H1 (cell line): ENCODE measurements around the gene POMP. TPM values are rescaled to one million over a fixed set of nuclear protein-coding genes. Genes with fewer than 3 reads are reported as not detected.

Source experiments
- CTCF ChIA-PET: fragments of 300-600 bp; sonication (Branson Sonifier 250); formaldehyde crosslinking; loops from one replicate; lab custom pipeline; 2021; ENCODE audit not compliant: partially characterized antibody; lab: Charles Lee
- POLR2A ChIA-PET: fragments of 300-600 bp; sonication (Branson Sonifier 250); formaldehyde crosslinking; loops from one replicate; lab custom pipeline; 2021; ENCODE audit warnings: inconsistent platforms; ENCODE audit not compliant: partially characterized antibody; lab: Charles Lee
- DNase-seq, 2 experiments: peaks; one replicate each; pipeline versions ENCODE4 v3.0.0 to v3.0.0-alpha.2; 2010 to 2022; ENCODE audit warnings: low spot score in 2 of 2, low read depth in 1 of 2, mixed read lengths in 1 of 2
- FAIRE-seq: peaks from 2 replicates; lab custom pipeline; 2011; peaks lifted over from hg19 to GRCh38; lab: Jason Lieb, UNC
- H2AFZ ChIP-seq: 2 replicates; pipeline ENCODE4 v1.8.1; 2012; ENCODE audit warnings: low read length, inconsistent platforms
- H2AK5ac ChIP-seq: 2 replicates; pipeline ENCODE4 v1.6.1; 2013; ENCODE audit warnings: low read depth, low read length
- H2BK120ac ChIP-seq: replicated peaks from 2 replicates; pipeline ENCODE3; 2013; ENCODE audit warnings: low read depth, low read length, inconsistent platforms
- H2BK12ac ChIP-seq: 2 replicates; pipeline ENCODE4 v1.6.1; 2013; ENCODE audit warnings: low read depth, low read length
- H2BK15ac ChIP-seq: 2 replicates; pipeline ENCODE4 v1.6.1; 2013; ENCODE audit warnings: low read length
- H2BK20ac ChIP-seq: 2 replicates; pipeline ENCODE4 v1.6.1; 2013; ENCODE audit warnings: low read length
- H2BK5ac ChIP-seq: 2 replicates; pipeline ENCODE4 v1.6.1; 2013; ENCODE audit warnings: low read depth, low read length
- H3K14ac ChIP-seq: 2 replicates; pipeline ENCODE4 v1.6.1; 2013; ENCODE audit warnings: inconsistent platforms; ENCODE audit not compliant: insufficient read length
- H3K18ac ChIP-seq: 2 replicates; pipeline ENCODE4 v1.6.1; 2013; ENCODE audit warnings: low read length; ENCODE audit errors: extremely low read depth
- H3K23ac ChIP-seq: 2 replicates; pipeline ENCODE4 v1.6.1; 2013; ENCODE audit warnings: inconsistent platforms; ENCODE audit not compliant: insufficient read length
- H3K23me2 ChIP-seq: 2 replicates; pipeline ENCODE4 v1.6.1; 2013; ENCODE audit warnings: low read depth, low read length
- H3K27ac ChIP-seq: 2 replicates; pipeline ENCODE4 v1.6.1; 2011; ENCODE audit warnings: low read depth, low read length, inconsistent platforms
- H3K27me3 ChIP-seq, 4 experiments: replicated peaks in 1 of 4; 1 replicate in 1 of 4; 2 replicates in 3 of 4; pipeline versions ENCODE4 v1.6.1 to v1.8.1; 2011 to 2013; ENCODE audit warnings: low read length in 3 of 4, mild to moderate bottlenecking in 3 of 4, inconsistent platforms in 2 of 4, mixed read lengths in 2 of 4, moderate library complexity in 1 of 4; ENCODE audit not compliant: control insufficient read depth in 3 of 4, insufficient read depth in 3 of 4; ENCODE audit errors: extremely low read depth in 1 of 4
- H3K36me3 ChIP-seq, 4 experiments: 2 replicates each; pipeline versions ENCODE4 v1.6.1 to v1.8.1; 2011 to 2013; ENCODE audit warnings: mild to moderate bottlenecking in 4 of 4, low read length in 3 of 4, moderate library complexity in 2 of 4, control low read depth in 1 of 4, inconsistent platforms in 1 of 4; ENCODE audit not compliant: insufficient read depth in 4 of 4, control insufficient read depth in 2 of 4
- H3K4ac ChIP-seq: replicated peaks from 2 replicates; pipeline ENCODE3; 2013; ENCODE audit warnings: low read length, low read depth, mixed read lengths, inconsistent platforms; ENCODE audit not compliant: insufficient read length
- H3K4me1 ChIP-seq, 4 experiments: replicated peaks in 1 of 4; 1 replicate in 1 of 4; 2 replicates in 3 of 4; pipeline versions ENCODE4 v1.6.1 to v1.8.1; 2011 to 2013; ENCODE audit warnings: low read length in 3 of 4, inconsistent platforms in 2 of 4, mixed read lengths in 1 of 4; ENCODE audit not compliant: insufficient read depth in 4 of 4, control insufficient read depth in 3 of 4
- H3K4me2 ChIP-seq, 2 experiments: 2 replicates each; pipeline versions ENCODE4 v1.6.1 to v1.8.1; 2011 to 2013; ENCODE audit warnings: low read depth in 2 of 2, low read length in 2 of 2, control low read depth in 1 of 2, inconsistent platforms in 1 of 2, mild to moderate bottlenecking in 1 of 2; ENCODE audit not compliant: insufficient read depth in 1 of 2
- H3K4me3 ChIP-seq, 4 experiments: fragments of 200-600, 300-600 bp in 1 of 4; sonication (generic), shearing (Covaris generic), sonication (Bioruptor Twin) in 1 of 4; 2 replicates each; pipeline versions ENCODE4 v1.5.1 to v1.8.1; 2011 to 2016; ENCODE audit warnings: low read length in 4 of 4, low read depth in 3 of 4, control low read depth in 2 of 4, inconsistent platforms in 2 of 4, mild to moderate bottlenecking in 2 of 4, mixed read lengths in 1 of 4, moderate library complexity in 1 of 4; ENCODE audit not compliant: insufficient read depth in 2 of 4; ENCODE audit errors: extremely low read depth in 1 of 4
- H3K56ac ChIP-seq: replicated peaks from 2 replicates; pipeline ENCODE3; 2013; ENCODE audit warnings: low read depth, mild to moderate bottlenecking, mixed read lengths, low read length, inconsistent platforms; ENCODE audit not compliant: insufficient read length
- H3K79me1 ChIP-seq: 2 replicates; pipeline ENCODE4 v1.6.1; 2013; ENCODE audit warnings: low read depth, low read length, control low read depth
- H3K79me2 ChIP-seq, 2 experiments: 2 replicates each; pipeline versions ENCODE4 v1.6.1 to v1.8.1; 2012 to 2013; ENCODE audit warnings: low read length in 2 of 2, mild to moderate bottlenecking in 2 of 2, inconsistent platforms in 1 of 2; ENCODE audit not compliant: insufficient read depth in 2 of 2, control insufficient read depth in 1 of 2
- H3K9ac ChIP-seq, 4 experiments: replicated peaks in 1 of 4; 1 replicate in 1 of 4; 2 replicates in 3 of 4; pipeline versions ENCODE4 v1.6.1 to v1.8.1; 2011 to 2013; ENCODE audit warnings: low read depth in 3 of 4, low read length in 3 of 4, control low read depth in 2 of 4, mild to moderate bottlenecking in 2 of 4, moderate library complexity in 2 of 4, inconsistent platforms in 1 of 4; ENCODE audit errors: extremely low read depth in 1 of 4
- H3K9me3 ChIP-seq, 2 experiments: 2 replicates each; pipeline versions ENCODE4 v1.6.1 to v1.8.1; 2012 to 2013; ENCODE audit warnings: mild to moderate bottlenecking in 2 of 2, moderate library complexity in 2 of 2, control low read depth in 1 of 2, inconsistent platforms in 1 of 2, low read depth in 1 of 2, low read length in 1 of 2, mixed read lengths in 1 of 2; ENCODE audit not compliant: insufficient read depth in 2 of 2
- H4K20me1 ChIP-seq, 2 experiments: replicated peaks in 1 of 2; 2 replicates each; pipeline versions ENCODE3 to v1.8.1; 2011 to 2013; ENCODE audit warnings: inconsistent platforms in 2 of 2, low read length in 2 of 2, mild to moderate bottlenecking in 1 of 2; ENCODE audit not compliant: insufficient read depth in 2 of 2, control insufficient read depth in 1 of 2
- H4K5ac ChIP-seq: 2 replicates; pipeline ENCODE4 v1.6.1; 2013; ENCODE audit warnings: low read length, low read depth, mixed read lengths, inconsistent platforms; ENCODE audit not compliant: insufficient read length
- H4K8ac ChIP-seq: 2 replicates; pipeline ENCODE4 v1.8.0; 2013; ENCODE audit warnings: mild to moderate bottlenecking, moderate library complexity, low read length, inconsistent platforms; ENCODE audit not compliant: insufficient read depth; ENCODE audit errors: extremely low read depth
- H4K91ac ChIP-seq: replicated peaks from 2 replicates; pipeline ENCODE3; 2013; ENCODE audit warnings: low read length, mixed read lengths, inconsistent platforms; ENCODE audit not compliant: insufficient read length
- ATF2 ChIP-seq: IDR thresholded peaks from 2 replicates; pipeline ENCODE4 v1.6.1; 2012; ENCODE audit warnings: low read length, inconsistent platforms
- CHD1 ChIP-seq: IDR thresholded peaks from 2 replicates; pipeline ENCODE4 v1.6.1; 2012; ENCODE audit warnings: low read depth, low read length, improper control_type of control experiment
- HDAC6 ChIP-seq: IDR thresholded peaks from one replicate; pipeline ENCODE4 v1.7.1; 2012; ENCODE audit warnings: low read depth, mild to moderate bottlenecking, inconsistent platforms, low read length, moderate library complexity
- POU5F1 ChIP-seq: IDR thresholded peaks from 2 replicates; pipeline ENCODE4 v1.6.1; 2011; ENCODE audit warnings: low read depth, mild to moderate bottlenecking, low read length, moderate library complexity
- SIN3A ChIP-seq, 2 experiments: IDR thresholded peaks in 1 of 2; conservative IDR thresholded peaks in 1 of 2; 2 replicates each; pipeline ENCODE4 v1.6.1; 2011 to 2012; ENCODE audit warnings: low read length in 2 of 2, improper control_type of control experiment in 1 of 2, low read depth in 1 of 2, mild to moderate bottlenecking in 1 of 2
- SIRT6 ChIP-seq: IDR thresholded peaks from one replicate; pipeline ENCODE4 v1.7.1; 2012; ENCODE audit warnings: low read length, inconsistent platforms
- SP1 ChIP-seq: IDR thresholded peaks from 2 replicates; pipeline ENCODE4 v1.6.1; 2011; ENCODE audit warnings: low read depth, low read length
- TCF12 ChIP-seq: IDR thresholded peaks from 2 replicates; pipeline ENCODE4 v1.6.1; 2011; ENCODE audit warnings: low read depth, mild to moderate bottlenecking, low read length
- TEAD4 ChIP-seq: IDR thresholded peaks from 2 replicates; pipeline ENCODE4 v1.6.1; 2012; ENCODE audit warnings: low read depth, low read length, inconsistent platforms, mixed read lengths
- USF2 ChIP-seq: IDR thresholded peaks from 2 replicates; pipeline ENCODE4 v1.6.1; 2011; ENCODE audit warnings: low read length, improper control_type of control experiment
- WGBS, 2 experiments: shearing (Covaris generic) in 1 of 2; methylation state at CpG; one replicate each; pipeline versions ENCODE4 v1.1.6 to v1.1.7; 2013 to 2015; ENCODE audit warnings: low lambda C conversion rate in 2 of 2, mixed read lengths in 2 of 2, inconsistent platforms in 1 of 2, low coverage in 1 of 2, missing lambda C conversion rate in 1 of 2; ENCODE audit not compliant: insufficient replicate concordance in 2 of 2, insufficient coverage in 1 of 2, insufficient read length in 1 of 2; ENCODE audit errors: extremely low coverage in 1 of 2, missing lambda C conversion rate in 1 of 2; 5-methylcytosine and 5-hydroxymethylcytosine counted together
- polyA plus RNA-seq, 7 experiments: library from polyadenylated mRNA; depleted of rRNA in 3 of 7; stranded (reverse) in 5 of 7; unstranded in 2 of 7; fragments of >200 nt in 5 of 7; fragments of 200-250 nt in 2 of 7; gene quantifications; 1 replicate in 5 of 7; 2 replicates in 1 of 7; 4 replicates in 1 of 7; pipeline versions ENCODE4 v1.2.1 to v1.2.3, GENCODE V29; 2011 to 2013; ENCODE audit warnings: missing spikeins in 2 of 7, mixed read lengths in 2 of 7
- total RNA-seq: library from RNA; stranded (reverse); fragmentation: NEBNext Ultra II Directional; extraction: Animal tissue kit (Norgen Biotek cat#: 25700); gene quantifications from 2 replicates; pipeline ENCODE4 v1.2.1, GENCODE V29; 2021

The POMP gene
- total and polyA plus RNA-seq, 2 of the 8 experiments (the other 6 are each of a cell fraction or from before 2014, with no cell fraction given), result 38.4 to 115 TPM

GRCh38 chr13:28716511-28716910 is 57.6 kb downstream of the POMP start:
- Histone ChIP-seq H3K79me1 (no peaks in the 10 kb centered on the region), H3K9ac (no peak overlapping the region), H3K4me2 (no peak overlapping the region), H3K23me2 (peaks cover 10% of the 10 kb centered on the region), H3K79me2 (no peaks in the 10 kb centered on the region), H2BK15ac (no peak overlapping the region), H2BK5ac (no peak overlapping the region), H3K56ac (no peak overlapping the region), H3K4me3 (no peak overlapping the region), H3K36me3 (no peaks in the 10 kb centered on the region), H4K5ac (no peak overlapping the region), H2BK12ac (no peak overlapping the region), H3K4me1 (no peaks in the 10 kb centered on the region; a peak in 1 of 7 replicates), H4K20me1 (no peaks in the 10 kb centered on the region), H2BK120ac (no peak overlapping the region), H3K18ac (no peak overlapping the region), H3K14ac (no peak overlapping the region), H3K4ac (no peak overlapping the region), H3K27me3 (peaks cover 0 to 14% (median 12%) of the 10 kb centered on the region in 4 experiments; a peak in 6 of 7 replicates), H4K8ac (no peak overlapping the region), H2AK5ac (no peak overlapping the region), H2AFZ (no peak overlapping the region), H3K27ac (no peak overlapping the region), H3K23ac (no peak overlapping the region), H3K9me3 (no peaks in the 10 kb centered on the region), H4K91ac (no peak overlapping the region), H2BK20ac (no peak overlapping the region)
- FAIRE-seq, result no peak
- CTCF ChIA-PET, result interaction anchor here (0.6 to 0.7 kb wide), 2 partner anchors 684 to 965 kb away, joined by 3 read pairs; no protein-coding TSS in a partner anchor
- WGBS, 2 experiments, result 81% methylated on average over 8 of the region's 8 CpGs; no CpG with 5 or more reads in 1 of the 2 experiments
- no peak for DNase-seq
- POLR2A ChIA-PET, result no interaction called here
- TF ChIP-seq HDAC6, result no peak
- TF ChIP-seq TCF12, result no peak
- TF ChIP-seq SP1, result no peak
- TF ChIP-seq CHD1, result no peak
- no peak for TF ChIP-seq SIRT6
- TF ChIP-seq SIN3A (conservative IDR thresholded peaks at IDR 0.05 in 1 of 2, IDR thresholded peaks at IDR 0.05 in 1 of 2; ENCODE audit: low read depth in 1 of 2, low read length in 2 of 2), result no peak
- TF ChIP-seq POU5F1, result no peak
- no peak for TF ChIP-seq TEAD4
- TF ChIP-seq USF2, result no peak
- no peak for TF ChIP-seq ATF2
